SHP77 treated with DMSO at 0.1 percent for 48 hours (cell line): ENCODE data around the gene FAXC.
"Not testable (repeated sequence)": the region's sequence is repeated elsewhere in the genome, so short reads cannot be mapped to it uniquely, and the experiment has no call there.

Experiments used
- DNase-seq: peaks from one replicate; lab custom pipeline; 2025; lab: John Stamatoyannopoulos, UW

Gene FAXC

DNA sequence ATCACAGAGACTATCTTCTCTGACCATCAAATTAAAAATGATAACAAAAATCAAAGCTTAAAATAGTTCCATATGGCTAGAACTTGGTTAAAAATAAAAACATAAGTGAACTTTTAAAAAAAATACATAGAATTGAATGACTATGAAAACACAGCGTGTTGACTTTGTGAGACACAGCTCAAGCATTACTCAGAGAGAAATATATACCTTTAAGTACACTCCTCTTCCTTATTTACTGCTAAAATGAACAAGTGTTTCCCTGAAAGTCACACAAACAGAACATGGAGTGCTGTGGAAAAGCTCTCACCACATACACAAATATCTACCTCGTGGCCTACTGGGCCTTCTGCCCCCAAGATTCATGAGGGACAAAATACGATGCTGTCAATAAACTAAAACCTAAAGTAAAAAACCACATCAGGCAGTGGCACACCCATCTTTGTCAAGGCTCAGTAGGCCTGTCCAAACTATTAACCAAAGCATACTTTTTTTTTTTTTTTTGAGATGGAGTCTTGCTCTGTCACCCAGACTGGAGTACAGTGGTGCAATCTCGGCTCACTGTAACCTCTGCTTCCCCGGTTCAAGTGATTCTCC, 7.5 kb downstream of the FAXC start:
- no peak for DNase-seq

DNA sequence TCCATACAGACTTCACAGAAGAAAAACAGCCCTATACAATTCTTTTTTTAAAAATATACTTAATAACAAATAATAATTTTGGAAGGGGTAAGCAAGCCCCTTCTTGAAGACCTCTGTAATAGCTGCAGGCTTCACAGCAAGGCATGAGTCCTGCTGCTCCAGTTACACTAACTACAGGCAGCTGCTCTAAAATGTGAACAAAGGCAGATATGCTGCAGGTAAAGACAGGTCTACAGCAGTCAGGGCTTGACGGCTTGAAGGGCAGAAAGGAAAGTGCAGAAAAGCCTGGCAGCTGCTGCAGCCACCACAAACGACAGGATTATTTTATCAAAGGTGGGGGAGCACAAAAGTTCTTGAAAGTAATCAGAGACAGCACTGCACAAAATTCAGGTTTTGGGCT, 11.3 kb downstream of the FAXC start:
- no peak for DNase-seq

DNA sequence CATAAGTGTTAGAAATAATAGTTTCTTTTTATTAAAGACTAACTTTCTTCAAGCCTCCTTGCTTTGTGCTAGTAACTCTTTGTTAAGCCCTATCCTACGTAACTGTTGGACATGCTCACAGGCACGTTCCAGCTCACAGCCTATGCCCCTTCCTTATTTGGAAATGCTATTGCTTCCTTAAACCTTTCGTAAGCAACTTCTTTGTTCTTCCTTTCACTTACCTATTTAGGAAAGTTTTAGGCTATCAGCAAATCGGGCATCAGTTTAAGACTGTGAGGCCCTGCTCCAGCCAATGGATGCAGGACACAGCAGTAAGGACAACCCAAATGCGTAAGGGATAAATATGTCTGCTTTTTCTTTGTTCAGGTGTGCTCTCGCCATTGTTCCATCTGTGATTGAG, 14.2 kb downstream of the FAXC start:
- DNase-seq = not testable (repeated sequence)

DNA sequence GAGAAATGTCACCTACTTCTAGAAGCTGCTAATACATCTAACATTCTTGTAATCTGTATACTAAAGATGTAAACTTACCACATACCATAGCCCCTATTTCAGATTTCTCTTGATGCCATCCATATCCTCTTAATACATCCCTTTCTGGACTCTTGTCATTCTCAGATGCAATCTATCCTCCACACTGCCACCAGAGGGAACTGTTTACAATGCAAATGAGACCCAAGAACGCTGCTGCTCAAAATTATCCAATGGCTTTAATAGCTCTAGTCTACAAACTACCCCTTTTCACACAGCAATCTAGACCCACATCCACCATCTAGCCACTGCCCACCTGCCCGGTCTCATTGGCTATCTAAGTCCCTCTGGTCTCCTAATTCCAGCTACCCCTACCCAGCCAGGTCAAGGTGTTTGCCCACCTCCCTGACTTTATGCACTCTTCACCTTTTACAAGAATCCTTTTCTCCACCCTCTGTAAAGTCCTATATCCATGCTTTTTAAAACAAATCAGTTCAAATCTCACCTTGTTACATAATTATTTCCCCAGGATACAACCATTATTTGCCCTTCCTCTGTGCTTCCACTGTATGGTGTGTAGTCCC, 14.8 kb downstream of the FAXC start:
- no peak for DNase-seq

DNA sequence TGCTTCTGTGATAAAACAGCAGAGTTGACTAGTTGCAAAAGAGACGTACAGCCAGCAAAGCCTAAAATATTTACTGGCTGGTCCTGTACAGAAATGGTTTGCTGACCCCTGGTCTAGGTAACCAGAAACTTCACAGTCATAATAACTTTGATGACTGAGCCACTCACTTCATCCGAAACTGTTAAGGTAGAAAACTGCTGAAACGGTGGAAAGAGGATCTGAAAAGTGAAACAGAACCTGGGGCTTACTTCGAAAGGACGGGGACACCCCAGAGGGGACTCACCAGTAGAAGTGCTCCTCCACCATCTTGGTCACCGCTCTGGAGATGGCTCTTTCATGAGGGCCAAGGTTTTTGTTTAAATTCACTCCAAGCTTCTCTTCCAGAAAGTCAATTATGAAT, 16.4 kb downstream of the FAXC start:
- no peak for DNase-seq

DNA sequence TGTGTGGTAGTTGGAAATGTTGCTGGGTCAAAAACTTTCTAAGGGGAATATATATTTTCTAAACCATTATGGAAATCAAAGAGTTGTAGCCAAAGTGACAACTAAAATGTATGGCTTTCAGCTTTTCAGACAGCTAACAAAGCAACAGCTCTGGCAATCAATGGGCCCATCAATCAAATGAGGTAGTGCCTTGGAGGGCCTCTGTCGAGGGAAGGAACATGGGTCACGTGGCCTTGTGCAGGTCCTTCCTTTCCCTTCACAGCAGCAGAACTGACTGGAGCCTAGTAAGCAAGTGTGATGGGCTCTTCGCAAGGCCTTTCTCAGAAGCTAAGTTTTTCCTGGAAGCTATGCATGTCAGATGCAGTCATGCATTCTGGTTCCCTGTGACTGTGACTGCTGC, 17.9 kb downstream of the FAXC start:
- no peak for DNase-seq

DNA sequence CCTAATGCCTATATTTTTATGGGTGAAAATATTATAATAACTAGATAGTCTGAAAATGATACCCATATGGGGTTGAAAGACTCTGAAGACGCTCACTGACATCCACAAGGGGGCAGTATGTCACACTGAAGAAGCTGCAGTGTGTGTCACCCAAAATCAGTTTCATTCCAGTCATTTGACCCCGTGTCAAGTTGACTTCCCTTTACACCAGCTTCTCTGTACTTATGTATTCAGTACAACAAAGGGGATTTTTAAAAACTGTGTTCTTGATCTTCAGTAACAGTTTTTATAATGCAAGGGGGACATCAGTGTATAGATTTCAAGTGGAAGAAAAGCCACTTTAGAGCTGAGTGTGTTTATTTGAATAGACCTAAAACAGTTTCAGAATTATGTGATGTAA, 19.3 kb downstream of the FAXC start:
- no peak for DNase-seq

DNA sequence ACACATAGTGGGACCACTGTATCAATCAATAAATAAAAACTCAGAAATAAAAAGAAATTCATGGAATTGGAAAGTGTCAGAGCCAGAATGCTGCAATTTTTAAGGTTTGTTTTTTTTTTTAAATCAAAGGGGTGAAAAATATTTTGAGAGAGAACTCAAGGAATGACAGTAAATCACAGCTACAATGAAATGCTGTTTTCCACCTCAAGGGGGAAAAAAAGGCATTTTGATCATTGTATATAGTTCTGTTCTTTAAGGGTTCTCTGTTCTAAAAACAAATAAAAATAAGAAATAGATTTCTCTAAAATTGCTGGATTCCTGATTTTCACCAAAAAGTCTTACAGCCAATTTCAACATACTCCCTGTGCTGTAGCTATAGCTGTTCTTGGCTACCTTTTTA, 24.5 kb downstream of the FAXC start:
- no peak for DNase-seq

DNA sequence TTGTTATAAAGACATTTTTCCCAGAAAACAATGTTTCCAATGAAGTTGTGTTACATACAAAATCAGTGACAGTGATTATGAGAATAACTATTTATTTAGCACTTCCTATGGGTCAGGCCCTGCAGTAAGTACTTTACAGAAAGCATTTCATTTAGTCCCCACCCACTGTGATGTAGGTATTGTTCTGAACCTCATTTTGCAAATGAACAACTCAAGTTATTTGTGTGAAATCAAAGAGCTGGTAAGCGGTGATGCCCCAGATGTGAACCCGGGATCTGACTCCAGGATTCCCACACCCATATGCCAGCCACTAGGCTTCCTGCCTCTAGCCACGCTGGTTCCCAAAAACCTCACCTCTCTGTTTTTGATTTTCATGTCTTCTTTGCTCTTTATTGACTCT, 30.9 kb downstream of the FAXC start:
- no peak for DNase-seq

DNA sequence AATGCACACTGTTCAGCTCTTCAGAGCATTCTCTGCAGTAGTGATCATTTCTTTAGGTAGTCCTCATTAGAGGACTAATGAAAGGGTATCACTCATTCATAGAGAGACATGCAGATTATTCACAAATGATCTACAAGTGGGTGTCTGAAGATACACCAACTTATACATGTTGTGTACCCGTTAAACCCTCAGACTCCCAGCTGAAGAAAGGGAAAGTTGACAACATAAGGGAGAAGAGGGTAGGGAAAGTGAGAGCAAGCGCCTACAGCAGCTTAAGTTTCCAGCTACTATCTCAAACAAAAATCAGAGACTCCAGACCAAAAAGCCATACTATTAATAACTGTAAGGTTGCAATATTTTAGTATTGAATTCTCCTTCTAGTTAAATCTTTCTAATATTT, 37.1 kb downstream of the FAXC start:
- no peak for DNase-seq

DNA sequence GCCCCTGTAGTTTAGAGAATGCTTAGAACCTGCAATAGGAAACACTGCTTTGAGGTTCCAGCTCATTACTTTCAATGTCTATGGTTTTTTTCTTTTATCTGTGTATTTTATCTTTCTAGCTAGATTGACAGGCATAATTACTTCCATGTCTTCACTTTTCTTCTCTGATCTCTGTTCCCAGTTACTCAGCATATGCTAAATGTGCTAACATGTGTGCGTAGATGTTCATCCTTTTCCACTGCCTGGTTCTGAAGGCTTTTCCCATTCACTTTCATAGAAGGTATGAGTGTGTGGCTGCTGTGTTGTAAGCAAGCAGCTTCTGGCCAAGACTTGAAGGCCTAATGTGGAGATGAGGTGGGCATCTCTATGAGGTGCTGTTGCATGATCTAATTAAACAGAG, 38.9 kb downstream of the FAXC start:
- no peak for DNase-seq

DNA sequence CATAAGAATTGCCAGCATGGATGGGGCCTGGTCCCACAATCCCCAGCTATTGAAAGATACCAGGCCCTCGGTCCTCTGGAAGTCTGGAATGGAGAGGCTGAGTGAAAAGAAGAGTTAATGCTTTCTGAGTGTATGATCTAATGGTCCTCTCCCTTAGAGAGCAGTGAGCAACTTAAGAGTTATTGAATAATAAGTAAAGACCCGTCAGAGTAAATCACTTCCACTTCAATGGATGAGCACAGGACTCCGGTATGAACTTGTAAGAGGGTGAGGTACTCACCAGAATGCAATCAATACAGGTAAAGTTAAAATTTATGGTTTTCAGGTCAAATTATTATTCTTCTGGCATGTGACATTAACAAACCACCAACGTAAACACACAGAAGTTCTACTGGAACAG, 39.9 kb downstream of the FAXC start:
- no peak for DNase-seq

DNA sequence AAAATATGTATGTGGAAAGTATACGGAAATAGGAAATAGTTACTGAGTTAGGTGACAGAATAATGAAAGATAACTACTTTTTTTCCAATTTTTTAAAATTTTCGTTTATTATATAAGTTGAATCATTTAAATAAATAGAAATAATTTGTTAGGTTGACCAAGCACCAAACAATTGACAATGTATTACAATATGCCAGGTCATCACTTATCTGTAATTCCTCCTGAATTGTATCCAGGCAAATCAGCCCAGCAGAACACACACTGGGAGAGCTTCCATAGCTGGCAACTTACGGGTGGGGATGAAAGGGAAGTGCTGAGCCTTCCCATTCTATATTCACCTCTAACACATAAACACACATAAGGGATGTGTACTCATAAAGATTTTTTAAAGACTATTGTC, 40.7 kb downstream of the FAXC start:
- DNase-seq = no peak

DNA sequence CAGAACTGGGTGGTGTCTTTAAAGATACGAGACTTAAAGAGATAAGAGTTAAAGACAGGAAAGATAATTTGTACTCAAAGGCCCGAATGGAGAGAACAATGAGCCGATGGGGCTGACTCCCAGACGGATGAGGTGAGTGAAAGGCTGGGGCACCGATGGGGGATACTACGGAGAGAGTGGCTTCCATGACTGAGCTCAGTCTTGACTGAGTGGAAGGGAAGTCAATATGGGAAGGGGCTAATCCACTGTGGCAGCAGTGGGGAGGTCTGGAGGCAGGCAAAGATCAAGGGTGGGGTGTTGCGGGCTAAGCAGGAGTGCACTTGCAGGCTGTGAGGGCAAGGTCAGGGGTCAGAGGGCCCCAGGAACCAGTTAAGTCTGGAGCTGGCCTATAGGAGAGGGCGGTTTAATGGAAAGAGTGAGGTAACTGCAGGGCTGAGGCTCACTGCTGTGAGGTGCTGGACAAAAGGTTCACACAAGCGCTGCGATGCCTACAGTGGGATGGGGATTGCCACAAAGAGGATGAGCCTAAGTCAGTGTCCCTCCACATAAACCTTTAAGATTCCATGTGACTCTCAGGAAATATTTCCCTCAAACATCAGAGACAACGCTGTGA, 42.1 kb downstream of the FAXC start:
- DNase-seq = no peak

DNA sequence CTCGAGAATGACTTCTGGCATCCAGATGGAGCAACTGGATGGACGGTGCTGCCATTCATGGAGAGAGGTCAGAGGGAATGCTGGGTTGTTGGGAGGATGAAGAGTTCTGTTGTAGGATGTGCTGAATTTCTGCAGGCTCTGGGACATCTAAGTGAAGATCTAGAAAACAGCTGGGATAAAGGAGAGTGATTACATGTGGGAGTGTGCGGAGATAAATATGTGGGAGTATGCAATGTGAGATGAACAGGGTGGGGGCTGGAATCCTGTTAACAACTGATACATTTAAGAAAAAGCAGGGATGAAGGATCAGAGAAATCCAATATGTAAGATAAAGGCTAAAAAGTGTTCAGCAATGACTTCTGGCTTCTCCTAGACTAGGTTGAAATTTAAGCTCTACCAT, 43.1 kb downstream of the FAXC start:
- DNase-seq = no peak

DNA sequence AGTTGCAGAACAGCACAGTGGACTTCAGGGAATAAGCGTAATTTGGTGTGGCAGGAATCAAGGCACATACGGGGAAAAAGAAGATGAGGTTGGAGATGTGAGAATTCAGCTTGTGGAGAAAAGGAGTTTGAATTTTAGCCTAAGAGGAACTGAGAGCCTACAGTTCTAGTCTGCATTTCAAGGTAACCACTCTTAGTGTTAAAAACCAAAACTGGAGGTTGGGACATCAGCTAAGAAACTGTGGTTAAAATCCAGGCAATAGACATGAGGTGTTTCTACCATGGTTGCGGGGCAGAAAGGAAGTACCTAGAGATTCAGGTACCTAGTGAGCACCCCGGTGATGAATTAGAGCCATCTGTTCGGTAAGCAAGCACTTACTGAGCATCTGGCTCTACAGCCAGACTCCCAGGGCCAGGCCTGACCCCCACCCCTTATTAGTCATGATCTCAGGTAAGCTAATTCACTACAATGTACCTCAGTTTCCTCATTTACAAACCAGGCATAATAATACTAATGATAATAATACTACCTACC, 44.4 kb downstream of the FAXC start:
- no peak for DNase-seq

DNA sequence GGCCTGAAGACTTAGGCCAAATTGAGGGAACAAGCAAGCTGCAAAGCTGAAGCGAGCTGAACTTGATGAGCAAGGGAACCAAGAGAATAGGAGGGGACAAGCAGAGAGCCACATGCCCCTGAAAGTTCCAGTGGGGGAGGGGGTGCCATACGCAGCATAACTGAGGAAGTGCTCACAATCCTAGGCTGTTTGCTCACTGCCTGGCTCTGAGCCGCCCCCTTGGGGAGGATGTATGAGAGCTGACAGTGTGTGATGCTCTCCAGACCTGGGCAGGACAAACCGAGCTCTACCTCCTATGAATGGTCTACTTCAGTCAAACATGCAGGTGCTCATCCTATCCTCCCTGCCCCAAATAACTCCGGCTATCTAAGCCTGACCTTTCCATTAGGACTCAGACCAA, 52.1 kb downstream of the FAXC start:
- no peak for DNase-seq

DNA sequence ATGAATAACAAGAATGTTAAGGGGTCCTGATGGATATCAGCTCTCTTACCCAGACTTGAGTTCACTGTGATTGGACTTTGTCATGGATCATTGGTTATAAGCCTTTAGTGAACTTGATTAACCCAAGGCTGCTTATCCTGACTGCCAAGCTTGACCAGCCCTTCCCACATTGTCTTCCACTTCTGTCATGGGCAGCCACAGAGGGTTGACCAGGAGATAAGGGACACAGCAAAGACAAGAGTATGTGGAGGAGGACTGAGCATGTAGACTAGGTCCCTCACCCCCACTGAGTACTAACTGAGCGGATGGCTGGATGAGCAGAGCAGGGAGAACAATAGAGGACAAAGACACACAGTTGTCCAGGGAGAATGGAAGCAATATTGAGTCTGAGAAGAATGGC, 52.5 kb downstream of the FAXC start:
- DNase-seq = no peak

DNA sequence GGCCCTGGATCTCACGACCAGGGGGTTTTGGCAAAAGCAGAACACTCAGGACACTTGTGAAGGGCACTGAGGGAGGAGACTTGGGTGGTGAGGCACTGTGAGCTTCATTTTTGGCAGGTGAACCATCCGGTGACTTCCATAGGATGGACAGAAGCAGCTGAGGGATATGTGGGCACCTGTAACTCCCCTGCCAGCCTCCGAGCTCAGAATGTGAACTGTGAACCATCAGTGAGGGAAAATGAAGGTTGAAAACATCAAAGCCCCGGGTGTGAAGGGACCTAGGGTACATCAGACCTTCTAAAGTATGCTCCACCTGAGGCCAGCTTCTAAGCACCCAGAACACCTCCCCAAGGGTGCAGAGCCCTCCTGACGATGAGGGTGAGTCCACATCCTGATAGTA, 53.2 kb downstream of the FAXC start:
- no peak for DNase-seq

DNA sequence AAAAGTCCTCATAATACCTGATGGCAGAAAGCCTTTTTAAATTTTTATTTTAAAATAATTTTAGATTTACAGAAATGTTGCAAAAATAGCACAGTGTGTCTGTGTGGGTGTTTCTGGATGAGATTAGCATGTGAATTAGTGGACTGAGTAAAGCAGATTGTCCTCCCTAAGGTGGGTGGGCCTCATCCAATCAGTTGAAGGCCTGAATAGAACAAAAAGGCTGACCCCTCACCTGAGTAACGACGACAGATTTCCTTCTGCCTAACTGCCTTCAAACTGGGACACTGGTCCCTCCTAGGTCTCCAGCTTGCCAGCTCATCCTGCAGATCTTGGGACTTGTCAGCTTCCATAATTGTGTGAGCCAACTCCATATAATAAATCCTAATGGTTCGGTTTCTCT, 54.2 kb downstream of the FAXC start:
- DNase-seq = no peak

DNA sequence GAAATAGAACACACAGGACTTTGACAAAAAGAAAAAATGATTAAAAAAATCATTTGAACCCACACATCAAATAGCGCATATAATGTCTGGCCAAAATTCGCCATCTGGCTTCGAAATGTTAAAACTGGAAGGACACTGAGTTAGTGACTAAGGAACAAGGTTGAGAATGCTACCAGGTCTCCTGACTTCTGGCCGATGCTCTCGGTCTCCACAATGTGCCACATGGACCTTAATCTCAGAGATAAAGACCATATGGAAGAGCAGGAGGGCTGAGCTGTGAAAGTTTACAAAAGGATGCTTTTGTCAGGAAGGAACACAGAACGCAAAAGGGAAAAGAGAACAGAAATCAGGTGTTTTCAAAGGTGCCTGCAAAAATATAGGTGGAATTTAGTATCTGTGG, 54.7 kb downstream of the FAXC start:
- no peak for DNase-seq

DNA sequence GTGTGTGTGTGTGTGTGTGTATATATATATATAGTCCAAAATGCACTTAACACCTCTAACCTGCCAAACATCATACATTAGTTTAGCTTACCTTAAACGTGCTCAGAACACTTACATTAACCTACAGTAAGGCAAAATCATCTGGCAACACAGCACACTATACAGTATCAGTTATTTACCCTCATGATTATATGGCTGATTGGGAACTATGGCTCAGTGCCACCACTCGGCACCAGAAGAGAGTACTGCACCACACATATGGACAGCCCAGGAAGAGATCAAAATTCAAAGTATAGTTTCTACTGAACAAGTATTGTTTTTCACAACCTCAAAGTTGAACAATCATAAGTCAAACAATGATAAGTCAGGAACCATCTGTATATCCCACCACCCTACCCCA, 59.8 kb downstream of the FAXC start:
- no peak for DNase-seq

DNA sequence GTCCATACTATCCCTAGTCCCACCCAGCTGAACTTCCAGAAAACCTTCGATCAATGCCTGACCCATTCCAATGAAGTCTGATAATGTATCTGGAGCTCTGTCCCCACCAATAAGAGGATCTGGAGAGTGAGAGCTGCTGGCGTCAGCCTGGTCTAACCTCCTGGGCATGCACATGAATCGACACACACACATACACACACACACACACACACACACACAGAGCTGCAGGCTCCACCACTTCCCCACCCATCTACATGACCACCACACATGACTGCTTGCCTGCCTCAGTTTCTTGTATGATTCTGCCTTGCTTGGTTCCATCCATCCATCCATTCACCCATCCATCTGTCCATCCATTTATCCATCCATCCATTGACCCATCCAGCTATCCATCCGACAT, 60.8 kb downstream of the FAXC start:
- DNase-seq = no peak

DNA sequence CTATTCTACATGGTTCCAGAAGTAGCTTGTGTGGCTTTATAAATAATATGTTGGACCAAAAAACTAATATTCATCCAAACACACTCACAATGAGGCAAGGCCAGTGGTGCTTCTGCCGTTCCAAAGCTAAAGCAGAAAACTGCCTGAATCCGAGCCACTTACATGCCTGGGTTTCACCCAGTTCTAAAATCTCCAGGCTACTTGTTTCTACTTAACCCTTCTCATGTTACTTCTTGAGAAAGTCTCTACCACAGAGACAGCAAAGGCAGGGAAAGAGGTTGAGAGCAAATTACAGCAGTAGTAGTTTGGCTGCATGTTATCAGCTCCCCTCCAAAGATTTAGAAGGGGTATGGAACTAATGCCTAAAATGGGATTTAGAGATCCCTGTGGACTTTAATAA, 62.0 kb downstream of the FAXC start:
- DNase-seq = no peak
